Neutrophil (primary cell): ENCODE results near the gene TAF11.

Source experiments
- H3K27ac ChIP-seq: fragments of 200-600 bp; sonication (generic); 2 replicates; pipeline ENCODE4 v1.5.1; 2016; ENCODE audit warnings: mild to moderate bottlenecking, moderate library complexity
- H3K27me3 ChIP-seq: fragments of 200-600 bp; sonication (generic); 2 replicates; pipeline ENCODE4 v1.6.0; 2016; ENCODE audit warnings: mild to moderate bottlenecking
- H3K36me3 ChIP-seq: fragments of 200-600 bp; sonication (generic); 2 replicates; pipeline ENCODE4 v1.5.1; 2017
- H3K4me1 ChIP-seq, 2 experiments: fragments of 200-600 bp in 1 of 2; sonication (generic) in 1 of 2; 1 replicate in 1 of 2; 2 replicates in 1 of 2; pipeline versions ENCODE4 v1.5.1 to v1.6.1; 2013 to 2016; ENCODE audit warnings: low read depth in 1 of 2, low read length in 1 of 2, mild to moderate bottlenecking in 1 of 2, moderate library complexity in 1 of 2; ENCODE audit not compliant: control insufficient read depth in 1 of 2, insufficient read depth in 1 of 2
- H3K4me3 ChIP-seq, 2 experiments: fragments of 200-600 bp in 1 of 2; sonication (generic) in 1 of 2; 1 replicate in 1 of 2; 2 replicates in 1 of 2; pipeline ENCODE4 v1.5.1; 2013 to 2016; ENCODE audit warnings: low read depth in 1 of 2, low read length in 1 of 2, mild to moderate bottlenecking in 1 of 2, moderate library complexity in 1 of 2
- H3K9me3 ChIP-seq: fragments of 200-600 bp; sonication (generic); 2 replicates; pipeline ENCODE4 v1.5.1; 2016
- CTCF ChIP-seq: fragments of 200-600 bp; sonication (generic); IDR thresholded peaks from 2 replicates; pipeline ENCODE4 v1.5.1; 2016; ENCODE audit warnings: antibody characterized with exemption

Gene TAF11

GRCh38 chr6:34871853-34872252 is 16.0 kb downstream of the TAF11 start:
- no peaks in the 10 kb centered on the region for H3K4me1 ChIP-seq
- H3K27ac ChIP-seq, result no peak overlapping the region
- no peaks in the 10 kb centered on the region for H3K27me3 ChIP-seq
- H3K4me3 ChIP-seq, result no peak overlapping the region
- peaks cover 90% of the 10 kb centered on the region for H3K36me3 ChIP-seq
- no peaks in the 10 kb centered on the region for H3K9me3 ChIP-seq
- no peak for TF ChIP-seq CTCF

- no peak for TF ChIP-seq CTCF
- Histone ChIP-seq H3K4me3 (no peak overlapping the region), H3K4me1 (no peaks in the 10 kb centered on the region), H3K36me3 (peaks cover 47% of the 10 kb centered on the region), H3K27ac (no peak overlapping the region), H3K9me3 (no peaks in the 10 kb centered on the region), H3K27me3 (no peaks in the 10 kb centered on the region)
Observed at GRCh38 chr6:34867484-34867883, 20.4 kb downstream of the TAF11 start.

GRCh38 chr6:34866509-34866908 is 21.3 kb downstream of the TAF11 start:
- no peak overlapping the region for H3K27ac ChIP-seq
- H3K9me3 ChIP-seq, result no peaks in the 10 kb centered on the region
- no peaks in the 10 kb centered on the region for H3K4me1 ChIP-seq
- TF ChIP-seq CTCF, result no peak
- peaks cover 39% of the 10 kb centered on the region for H3K36me3 ChIP-seq
- no peaks in the 10 kb centered on the region for H3K27me3 ChIP-seq
- no peak overlapping the region for H3K4me3 ChIP-seq

GRCh38 chr6:34865107-34865506 is 22.7 kb downstream of the TAF11 start:
- Histone ChIP-seq H3K9me3 (no peaks in the 10 kb centered on the region), H3K27me3 (no peaks in the 10 kb centered on the region), H3K4me3 (no peak overlapping the region), H3K4me1 (no peaks in the 10 kb centered on the region), H3K36me3 (peaks cover 35% of the 10 kb centered on the region), H3K27ac (no peak overlapping the region)
- no peak for TF ChIP-seq CTCF

- H3K9me3 ChIP-seq, result no peaks in the 10 kb centered on the region
- H3K36me3 ChIP-seq, result peaks cover 38% of the 10 kb centered on the region
Observed at GRCh38 chr6:34864007-34864406, 23.8 kb downstream of the TAF11 start.

More at GRCh38 chr6:34864007-34864406, 23.8 kb downstream of the TAF11 start:
- TF ChIP-seq CTCF, result no peak
- Histone ChIP-seq H3K27ac (no peak overlapping the region), H3K27me3 (no peaks in the 10 kb centered on the region), H3K4me3 (no peak overlapping the region), H3K4me1 (no peaks in the 10 kb centered on the region)
